ENCODE results near the gene KCNAB2.

DNA sequence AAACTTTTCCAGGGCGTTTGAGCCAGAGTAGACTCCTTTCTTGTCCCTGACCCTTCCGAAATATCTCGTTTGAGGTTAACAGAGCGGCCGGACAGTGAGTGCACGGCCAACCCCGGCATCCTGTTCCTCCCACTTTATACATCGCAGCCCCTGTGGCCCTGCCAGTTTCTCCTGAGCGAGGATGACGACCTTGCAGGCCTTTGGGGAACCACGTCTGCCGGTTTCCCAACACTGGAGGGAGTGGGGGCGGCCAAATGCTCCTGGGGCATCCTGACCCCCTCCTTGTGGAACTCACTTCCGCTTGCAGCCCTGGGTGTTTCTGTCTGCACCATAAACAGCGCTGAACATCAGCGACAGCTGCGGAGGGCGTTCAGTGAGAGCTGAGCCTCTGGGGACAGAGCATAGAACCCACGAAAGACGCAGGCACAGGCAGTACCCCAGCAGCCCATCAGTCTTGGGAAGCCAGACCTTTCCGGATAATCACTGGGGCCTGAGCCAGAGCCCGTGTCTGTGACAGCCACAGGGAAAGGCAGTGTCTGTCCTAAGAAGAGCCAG is 4.8 kb upstream of the KCNAB2 start:
- no peak for TF ChIP-seq POLR2A (IDR thresholded peaks at IDR 0.05)
- TF ChIP-seq, protein P1, sequence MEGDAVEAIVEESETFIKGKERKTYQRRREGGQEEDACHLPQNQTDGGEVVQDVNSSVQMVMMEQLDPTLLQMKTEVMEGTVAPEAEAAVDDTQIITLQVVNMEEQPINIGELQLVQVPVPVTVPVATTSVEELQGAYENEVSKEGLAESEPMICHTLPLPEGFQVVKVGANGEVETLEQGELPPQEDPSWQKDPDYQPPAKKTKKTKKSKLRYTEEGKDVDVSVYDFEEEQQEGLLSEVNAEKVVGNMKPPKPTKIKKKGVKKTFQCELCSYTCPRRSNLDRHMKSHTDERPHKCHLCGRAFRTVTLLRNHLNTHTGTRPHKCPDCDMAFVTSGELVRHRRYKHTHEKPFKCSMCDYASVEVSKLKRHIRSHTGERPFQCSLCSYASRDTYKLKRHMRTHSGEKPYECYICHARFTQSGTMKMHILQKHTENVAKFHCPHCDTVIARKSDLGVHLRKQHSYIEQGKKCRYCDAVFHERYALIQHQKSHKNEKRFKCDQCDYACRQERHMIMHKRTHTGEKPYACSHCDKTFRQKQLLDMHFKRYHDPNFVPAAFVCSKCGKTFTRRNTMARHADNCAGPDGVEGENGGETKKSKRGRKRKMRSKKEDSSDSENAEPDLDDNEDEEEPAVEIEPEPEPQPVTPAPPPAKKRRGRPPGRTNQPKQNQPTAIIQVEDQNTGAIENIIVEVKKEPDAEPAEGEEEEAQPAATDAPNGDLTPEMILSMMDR (IDR thresholded peaks at IDR 0.05), result no peak
- TF ChIP-seq POLR2AphosphoS5 (IDR thresholded peaks at IDR 0.05), result no peak

Data from prostate gland (tissue), 2 donors.